Body of pancreas (tissue), 4 donors: ENCODE measurements around the gene HTR1D. TPM values are rescaled to one million over a fixed set of nuclear protein-coding genes. Genes with fewer than 3 reads are reported as not detected.

Experiments
- ATAC-seq: fragments of 150-250 bp; one replicate; pipeline ENCODE4 v1.9.1; 2016
- DNase-seq, 4 donors: peaks; one replicate each; pipeline ENCODE4 v3.0.0-alpha.2; 2019
- H3K27ac ChIP-seq, 4 donors: fragments of 200-600 bp; sonication (generic); 1 replicate in 3 of 4; 2 replicates in 1 of 4; pipeline versions ENCODE4 v1.5.1 to v1.6.1; 2016 to 2019; ENCODE audit warnings: mild to moderate bottlenecking in 1 of 4, mixed read lengths in 1 of 4, moderate library complexity in 1 of 4
- H3K27me3 ChIP-seq, 2 donors: fragments of 200-600 bp; sonication (generic); one replicate each; pipeline ENCODE4 v1.6.0; 2016; ENCODE audit warnings: mild to moderate bottlenecking in 1 of 2
- H3K36me3 ChIP-seq, 2 donors: fragments of 200-600 bp; sonication (generic); replicated peaks in 1 of 2; 2 replicates each; pipeline ENCODE4 v1.5.1; 2016; ENCODE audit warnings: low read depth in 2 of 2; ENCODE audit not compliant: insufficient read depth in 1 of 2
- H3K4me1 ChIP-seq: fragments of 200-600 bp; sonication (generic); one replicate; pipeline ENCODE4 v1.6.0; 2016
- H3K4me3 ChIP-seq, 2 donors: fragments of 200-600 bp; sonication (generic); 1 replicate in 1 of 2; 2 replicates in 1 of 2; pipeline ENCODE4 v1.5.1; 2016 to 2019
- H3K9me3 ChIP-seq, 3 donors: fragments of 200-600 bp; sonication (generic); 1 replicate in 2 of 3; 2 replicates in 1 of 3; pipeline ENCODE4 v1.5.1; 2016
- CTCF ChIP-seq, 7 experiments: fragments of 450-650 bp in 4 of 7; fragments of 200-600 bp in 3 of 7; sonication (generic) in 3 of 7; IDR thresholded peaks; one replicate each; pipeline ENCODE4 v1.5.1; 2016 to 2019; ENCODE audit warnings: antibody characterized with exemption in 7 of 7
- POLR2A ChIP-seq, 3 donors: fragments of 450-650 bp; IDR thresholded peaks; one replicate each; pipeline ENCODE4 v1.6.1; 2016; ENCODE audit warnings: antibody characterized with exemption in 3 of 3, mild to moderate bottlenecking in 2 of 3
- WGBS, 2 donors: methylation state at CpG; one replicate each; pipeline ENCODE4 v1.1.5; 2017; 5-methylcytosine and 5-hydroxymethylcytosine counted together
- intact Hi-C: fragments of 100-400 bp; cut with DNase I; formaldehyde crosslinking; loops from one replicate; pipeline ENCODE4 v1.15.1; 2023
- total RNA-seq, 2 donors: library from RNA; depleted of rRNA; stranded (reverse); fragments of >200 nt; gene quantifications; one replicate each; pipeline ENCODE4 v1.1.0, GENCODE V29; 2016

The HTR1D gene
- total RNA-seq, 2 donors from 2014 or later, result not detected

DNA sequence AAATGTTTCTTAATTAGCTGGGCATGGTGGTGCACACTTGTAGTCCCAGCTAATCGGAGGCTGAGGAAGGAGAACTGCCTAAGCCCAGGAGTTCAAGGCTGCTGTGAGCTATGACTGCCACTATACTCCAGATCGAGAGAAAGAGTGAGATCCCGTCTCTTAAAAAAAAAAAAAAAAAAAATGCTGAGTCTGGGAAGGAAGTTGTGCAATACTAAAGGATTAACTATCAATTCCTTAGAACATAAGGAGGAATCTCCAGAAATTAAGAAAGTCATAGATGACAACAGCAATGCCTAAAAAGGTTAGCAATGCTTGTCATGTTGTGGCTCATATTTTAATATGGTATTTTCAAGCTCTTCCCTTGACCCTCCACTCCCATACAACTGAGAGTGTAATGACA, 53.9 kb downstream of the HTR1D start:
- H3K4me3 ChIP-seq, result no peak overlapping the region
- no peak for TF ChIP-seq POLR2A (IDR thresholded peaks at IDR 0.05)
- TF ChIP-seq CTCF (IDR thresholded peaks at IDR 0.05), result no peak
- 72 to 90% methylated on average over 3 of the region's 3 CpGs for WGBS, 2 donors
- H3K9me3 ChIP-seq, result no peaks in the 10 kb centered on the region
- DNase-seq (no peak), ATAC-seq (no peak)
- no peak overlapping the region for H3K27ac ChIP-seq
- H3K36me3 ChIP-seq, result no peaks in the 10 kb centered on the region
- no peaks in the 10 kb centered on the region for H3K27me3 ChIP-seq
- peaks cover 8% of the 10 kb centered on the region for H3K4me1 ChIP-seq
- intact Hi-C loops, result no loop called here

DNA sequence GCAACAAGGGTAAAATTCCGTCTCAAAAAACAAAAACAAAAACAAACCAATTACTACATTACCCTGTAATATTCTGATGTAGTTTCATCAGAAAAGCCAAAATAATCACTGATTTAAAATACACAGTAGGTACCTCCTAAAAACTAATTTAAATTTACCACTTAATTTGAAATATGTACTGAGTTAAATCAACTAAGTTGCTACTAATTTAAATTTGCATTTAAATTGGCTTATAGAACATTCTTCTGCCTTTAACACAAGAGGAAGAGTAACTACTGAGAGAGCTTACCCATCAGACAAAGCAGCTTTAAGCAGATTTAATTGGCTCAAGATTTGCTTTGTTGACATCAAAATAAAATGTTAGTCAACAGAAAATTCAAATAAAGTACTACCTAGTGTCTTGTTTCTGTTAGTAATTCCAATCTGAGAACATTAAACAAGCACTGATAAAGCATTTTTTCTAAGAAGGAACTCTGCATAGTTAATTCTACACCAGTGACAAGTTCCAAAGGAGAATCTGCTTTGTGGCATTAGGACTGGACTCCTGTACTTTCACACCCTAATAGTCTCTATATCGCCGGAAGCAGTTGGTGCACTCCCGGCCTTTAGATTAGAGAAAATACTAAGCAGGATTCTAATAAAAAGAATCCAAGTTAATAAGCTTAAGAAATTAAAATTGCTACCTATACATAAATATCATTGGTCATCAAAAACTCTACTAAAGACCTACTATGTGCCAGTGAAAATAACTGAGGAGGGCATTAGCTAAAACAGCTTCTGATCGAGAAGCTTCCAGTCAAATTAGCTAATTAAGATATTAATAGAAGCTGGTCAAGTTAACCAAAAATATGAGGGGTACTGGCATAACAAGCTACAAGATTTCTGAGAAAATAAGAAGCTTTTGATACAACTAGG, 57.1 kb downstream of the HTR1D start:
- no peaks in the 10 kb centered on the region for H3K4me1 ChIP-seq
- ATAC-seq (no peak), DNase-seq (no peak)
- 82 to 83% methylated on average over 5 of the region's 5 CpGs for WGBS, 2 donors
- H3K4me3 ChIP-seq, result no peak overlapping the region
- no peaks in the 10 kb centered on the region for H3K36me3 ChIP-seq
- TF ChIP-seq POLR2A (IDR thresholded peaks at IDR 0.05), result no peak
- no peak for TF ChIP-seq CTCF (IDR thresholded peaks at IDR 0.05)
- no peaks in the 10 kb centered on the region for H3K27me3 ChIP-seq
- H3K27ac ChIP-seq, result no peak overlapping the region
- no peaks in the 10 kb centered on the region for H3K9me3 ChIP-seq
- intact Hi-C loops, result no loop called here

GRCh38 chr1:23156940-23157339, 60.4 kb downstream of the HTR1D start:
- H3K36me3 ChIP-seq, result no peaks in the 10 kb centered on the region
- WGBS, 2 donors, result 94 to 99% methylated on average over 4 of the region's 4 CpGs
- no peak for DNase-seq
- TF ChIP-seq POLR2A (IDR thresholded peaks at IDR 0.05) (no peak), CTCF (IDR thresholded peaks at IDR 0.05) (no peak)
- no peaks in the 10 kb centered on the region for H3K4me1 ChIP-seq
- intact Hi-C loops, result no loop called here
- no peak overlapping the region for H3K27ac ChIP-seq
- H3K27me3 ChIP-seq, result no peaks in the 10 kb centered on the region
- no peaks in the 10 kb centered on the region for H3K9me3 ChIP-seq
- H3K4me3 ChIP-seq, result no peak overlapping the region
- ATAC-seq, result no peak

DNA sequence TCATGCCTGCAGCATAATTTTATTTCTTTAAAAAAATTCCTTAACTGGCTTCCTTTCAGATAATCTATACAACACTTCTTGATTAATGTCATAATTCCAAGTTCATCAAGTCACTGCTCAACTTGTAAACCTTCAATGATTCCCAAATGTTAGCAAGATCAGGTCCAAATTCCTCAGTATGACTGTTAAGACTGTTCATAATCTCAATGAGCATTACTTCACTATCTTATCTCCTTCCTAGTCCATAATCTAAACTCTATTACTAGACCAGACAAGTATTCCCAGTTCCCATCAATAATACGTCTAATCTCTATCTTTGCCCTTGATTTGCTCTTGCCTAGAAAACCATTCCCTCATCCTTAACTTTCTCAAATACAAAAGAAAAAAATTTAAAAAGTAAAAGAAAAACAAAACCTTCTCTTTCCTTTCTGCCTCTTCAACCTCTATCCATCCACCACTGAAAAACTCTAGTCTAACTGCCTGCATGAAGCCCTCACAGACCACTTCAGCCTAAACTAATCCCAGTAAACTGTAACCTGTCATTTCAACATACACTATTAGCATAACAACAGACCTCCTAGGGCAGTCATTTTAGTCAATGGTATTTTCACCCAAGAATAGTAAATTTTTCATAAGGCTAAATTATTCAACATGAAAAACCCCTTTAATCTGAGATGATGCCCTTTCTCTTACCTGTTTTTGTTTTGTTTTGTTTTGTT, 64.2 kb downstream of the HTR1D start:
- H3K27ac ChIP-seq, result no peak overlapping the region
- no peaks in the 10 kb centered on the region for H3K27me3 ChIP-seq

More for the DNA sequence above, 64.2 kb downstream of the HTR1D start:
- ATAC-seq, result no peak
- Histone ChIP-seq H3K4me3 (no peak overlapping the region), H3K9me3 (no peaks in the 10 kb centered on the region), H3K36me3 (no peaks in the 10 kb centered on the region), H3K4me1 (peaks cover 6% of the 10 kb centered on the region)
- TF ChIP-seq POLR2A (IDR thresholded peaks at IDR 0.05), result no peak
- no peak for TF ChIP-seq CTCF (IDR thresholded peaks at IDR 0.05)
- intact Hi-C loops, result no loop called here
- DNase-seq, result no peak
- WGBS, 2 donors, result 18 to 32% methylated on average over 1 of the region's 1 CpG
